ENCODE results near the gene NUP93. TPM values are rescaled to one million over a fixed set of nuclear protein-coding genes. Genes with fewer than 3 reads are reported as not detected.

NUP93 gene
- total RNA-seq, 1 experiment from 2014 or later, result 60.2 TPM

DNA sequence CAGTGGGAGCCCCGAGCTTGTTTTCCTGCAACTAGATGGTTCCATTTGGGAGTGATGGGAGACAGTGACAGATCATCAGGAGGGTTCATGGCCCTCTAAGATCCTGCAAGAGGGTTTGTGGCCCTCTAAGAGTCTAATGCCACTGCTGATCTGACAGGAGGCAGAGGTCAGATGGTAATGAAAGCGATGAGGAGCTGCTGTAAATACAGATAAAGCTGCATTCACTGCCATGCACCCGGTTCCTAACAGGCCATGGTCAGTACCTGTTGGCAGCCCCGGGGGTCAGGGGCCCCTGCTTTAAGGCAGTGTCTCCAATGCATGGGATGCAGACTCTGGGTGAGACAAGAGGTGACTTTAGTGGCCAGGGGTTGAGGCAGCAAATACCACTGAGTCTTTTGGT lies 165.9 kb downstream of the NUP93 start:
- CTCF ChIA-PET, result no interaction called here
- Mint-ChIP-seq H3K27me3 (ENCODE audit: insufficient read depth, unreplicated experiment) (peaks cover 13% of the 10 kb centered on the region), H3K4me1 (ENCODE audit: insufficient read depth, unreplicated experiment) (no peaks in the 10 kb centered on the region), H3K4me3 (ENCODE audit: unreplicated experiment) (no peak overlapping the region), H3K27ac (ENCODE audit: low read depth, unreplicated experiment) (no peak overlapping the region), H3K9me3 (ENCODE audit: unreplicated experiment) (no peaks in the 10 kb centered on the region), H3K36me3 (ENCODE audit: insufficient read depth, unreplicated experiment) (no peaks in the 10 kb centered on the region)
- POLR2A ChIA-PET, result no interaction called here
- no TSS peak for BruUV-seq (replicated peaks)
- intact Hi-C loops (cut with micrococcal nuclease), result no loop called here
- TF ChIP-seq CTCF (IDR thresholded peaks at IDR 0.05; ENCODE audit: unreplicated experiment), result no peak
- no peak for DNase-seq (ENCODE audit: unreplicated experiment)

DNA sequence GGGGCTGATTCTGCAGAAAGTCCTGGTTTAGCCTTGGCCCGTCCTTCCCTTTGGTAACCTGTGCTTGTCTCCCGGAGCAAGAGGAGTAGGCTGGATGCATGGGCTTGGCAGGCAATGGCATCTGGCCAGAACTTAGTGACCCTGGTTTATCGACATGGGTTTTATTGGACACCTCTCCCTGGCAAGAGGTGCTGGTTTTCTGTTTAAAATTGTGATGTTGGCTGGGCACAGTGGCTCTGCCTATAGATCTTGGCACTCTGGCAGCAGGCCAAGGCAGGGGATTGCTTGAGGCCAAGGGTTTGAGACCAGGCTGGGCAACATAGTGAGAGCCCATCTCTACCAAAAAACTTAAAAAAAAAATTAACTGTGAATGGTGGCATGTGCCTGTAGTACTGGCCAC lies 166.3 kb downstream of the NUP93 start:
- no TSS peak for BruUV-seq (replicated peaks)
- Mint-ChIP-seq H3K4me3 (ENCODE audit: unreplicated experiment) (no peak overlapping the region), H3K27me3 (ENCODE audit: insufficient read depth, unreplicated experiment) (peaks cover 17% of the 10 kb centered on the region), H3K36me3 (ENCODE audit: insufficient read depth, unreplicated experiment) (no peaks in the 10 kb centered on the region), H3K9me3 (ENCODE audit: unreplicated experiment) (no peaks in the 10 kb centered on the region), H3K4me1 (ENCODE audit: insufficient read depth, unreplicated experiment) (no peaks in the 10 kb centered on the region), H3K27ac (ENCODE audit: low read depth, unreplicated experiment) (no peak overlapping the region)
- ChIA-PET POLR2A (no interaction called here), CTCF (no interaction called here)
- no peak for DNase-seq (ENCODE audit: unreplicated experiment)
- intact Hi-C loops (cut with micrococcal nuclease), result no loop called here
- no peak for TF ChIP-seq CTCF (IDR thresholded peaks at IDR 0.05; ENCODE audit: unreplicated experiment)

DNA sequence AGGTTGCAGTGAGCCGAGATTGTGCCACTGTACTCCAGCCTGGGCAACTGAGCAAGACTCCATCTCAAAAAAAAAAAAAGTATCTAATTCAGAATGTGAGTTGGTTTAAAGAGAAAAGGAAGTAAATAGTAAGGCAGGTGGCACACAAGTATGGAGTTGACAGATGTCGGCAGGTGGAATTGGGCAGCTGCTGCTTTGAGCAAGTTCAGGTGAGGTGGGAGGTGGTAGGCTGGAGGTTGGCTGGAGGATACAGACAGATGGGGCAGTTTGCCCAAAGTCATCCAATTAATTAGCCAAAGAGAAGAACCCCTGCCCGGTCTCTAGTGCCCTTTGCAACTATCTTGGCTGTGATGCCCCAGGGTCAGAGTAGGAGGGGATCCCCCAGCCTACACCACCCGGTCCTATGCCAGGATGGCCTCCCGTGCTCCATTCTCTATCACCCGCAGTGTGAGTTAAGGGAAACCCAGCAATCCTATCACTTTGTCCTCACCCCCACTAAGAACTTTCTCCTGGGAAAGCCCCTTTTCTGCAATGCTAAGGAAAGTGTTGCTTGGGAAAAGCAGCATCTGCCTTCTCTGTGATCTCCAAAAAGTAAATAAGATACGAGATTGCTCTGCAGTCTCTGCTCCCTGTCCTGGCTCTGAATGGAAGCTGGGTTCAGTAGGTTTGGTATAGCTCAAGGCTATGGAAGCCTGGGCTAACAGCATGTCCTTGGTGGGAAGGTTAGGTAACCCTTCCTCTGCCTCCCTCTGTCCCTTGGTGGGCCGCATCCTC lies 167.3 kb downstream of the NUP93 start:
- Mint-ChIP-seq H3K27me3 (ENCODE audit: insufficient read depth, unreplicated experiment) (peaks cover 27% of the 10 kb centered on the region), H3K9me3 (ENCODE audit: unreplicated experiment) (no peaks in the 10 kb centered on the region), H3K27ac (ENCODE audit: low read depth, unreplicated experiment) (no peak overlapping the region), H3K36me3 (ENCODE audit: insufficient read depth, unreplicated experiment) (no peaks in the 10 kb centered on the region), H3K4me3 (ENCODE audit: unreplicated experiment) (no peak overlapping the region), H3K4me1 (ENCODE audit: insufficient read depth, unreplicated experiment) (no peaks in the 10 kb centered on the region)
- intact Hi-C loops (cut with micrococcal nuclease), result no loop called here
- BruUV-seq (replicated peaks), result no TSS peak
- no peak for TF ChIP-seq CTCF (IDR thresholded peaks at IDR 0.05; ENCODE audit: unreplicated experiment)
- DNase-seq (ENCODE audit: unreplicated experiment), result no peak
- CTCF ChIA-PET, result interaction anchor here (1.2 kb wide), 1 partner anchor 30 kb away, joined by 6 read pairs; no protein-coding TSS in a partner anchor
- POLR2A ChIA-PET, result interaction anchor here (1.0 kb wide), 1 partner anchor 34 kb away, joined by 3 read pairs; no protein-coding TSS in a partner anchor

GRCh38 chr16:56898847-56899246 lies 168.9 kb downstream of the NUP93 start:
- no peaks in the 10 kb centered on the region for H3K4me1 Mint-ChIP-seq (ENCODE audit: insufficient read depth, unreplicated experiment)
- no peak for TF ChIP-seq CTCF (IDR thresholded peaks at IDR 0.05; ENCODE audit: unreplicated experiment)
- intact Hi-C loops (cut with micrococcal nuclease), result no loop called here
- DNase-seq (ENCODE audit: unreplicated experiment), result no peak
- no peak overlapping the region for H3K4me3 Mint-ChIP-seq (ENCODE audit: unreplicated experiment)
- H3K36me3 Mint-ChIP-seq (ENCODE audit: insufficient read depth, unreplicated experiment), result no peaks in the 10 kb centered on the region
- H3K27me3 Mint-ChIP-seq (ENCODE audit: insufficient read depth, unreplicated experiment), result peaks cover 28% of the 10 kb centered on the region
- ChIA-PET POLR2A (no interaction called here), CTCF (no interaction called here)
- BruUV-seq (replicated peaks), result no TSS peak
- H3K27ac Mint-ChIP-seq (ENCODE audit: low read depth, unreplicated experiment), result no peak overlapping the region
- H3K9me3 Mint-ChIP-seq (ENCODE audit: unreplicated experiment), result no peaks in the 10 kb centered on the region

Small RNAs within 50 kb of the gene (microRNA-seq; reads per million reads assigned to microRNA genes)
- gene MIR138-2, result 31.1 reads per million, percentile 64 among the genes with 10 or more reads in this experiment

Other genes starting within 250 kb of the NUP93 start
- gene BBS2, start 210.1 kb upstream of the NUP93 start, total RNA-seq (2022), result 23.9 and 25.8 TPM in 2 replicates
- gene MT4, start 165.1 kb upstream of the NUP93 start, total RNA-seq (2022), result not detected in 2 replicates
- gene MT3, start 140.6 kb upstream of the NUP93 start, total RNA-seq (2022), result not detected in 2 replicates
- gene MT2A, start 121.5 kb upstream of the NUP93 start, total RNA-seq (2022), result 2,490 and 3,582 TPM in 2 replicates
- gene MT1E, start 104.3 kb upstream of the NUP93 start, total RNA-seq (2022), result 518 and 934 TPM in 2 replicates
- not detected in 2 replicates for gene MT1M, start 97.5 kb upstream of the NUP93 start, total RNA-seq (2022)
- gene MT1A, start 91.5 kb upstream of the NUP93 start, total RNA-seq (2022), result not detected in 2 replicates
- gene MT1B, start 78.2 kb upstream of the NUP93 start, total RNA-seq (2022), result not detected in 2 replicates
- 1.7 and 2.4 TPM in 2 replicates for gene MT1F, start 72.2 kb upstream of the NUP93 start, total RNA-seq (2022)
- gene MT1G, start 62.1 kb upstream of the NUP93 start, total RNA-seq (2022), result not detected in 2 replicates
- not detected in 2 replicates for gene MT1H, start 60.3 kb upstream of the NUP93 start, total RNA-seq (2022)
- gene MT1X, start 47.7 kb upstream of the NUP93 start, total RNA-seq (2022), result 79.3 and 108 TPM in 2 replicates
- gene SLC12A3, start 135.1 kb downstream of the NUP93 start, total RNA-seq (2022), result not detected in 2 replicates
- 201 and 242 TPM in 2 replicates for gene HERPUD1, start 202.0 kb downstream of the NUP93 start, total RNA-seq (2022)
- not detected in 2 replicates for gene CETP, start 231.8 kb downstream of the NUP93 start, total RNA-seq (2022)

Measured in MCF 10A (cell line).